Central memory CD8-positive, alpha-beta T cell (primary cell): Measurements from ENCODE around the gene ANKFN1.

ENCODE experiments used
- ATAC-seq: fragments of 150-1000 bp; cut with Tn5 transposase; replicated peaks from 2 replicates; pipeline ENCODE4 v1.10.0; 2022; ENCODE audit warnings: mild to moderate bottlenecking, moderate FRiP score, moderate number of reproducible peaks; ENCODE audit not compliant: poor library complexity, severe bottlenecking; ENCODE audit errors: extremely low read depth
- DNase-seq, 2 donors: peaks; one replicate each; pipeline ENCODE4 v3.0.0; 2021; ENCODE audit warnings: low spot score in 2 of 2
- H3K27ac Mint-ChIP-seq: one replicate; pipeline ENCODE4 v1.8.0; 2022; ENCODE audit warnings: low read depth, mild to moderate bottlenecking, moderate library complexity, mixed read lengths
- H3K27me3 Mint-ChIP-seq: one replicate; pipeline ENCODE4 v1.8.0; 2022; ENCODE audit warnings: mixed read lengths
- H3K36me3 Mint-ChIP-seq: one replicate; pipeline ENCODE4 v1.8.0; 2022; ENCODE audit warnings: mild to moderate bottlenecking, moderate library complexity, mixed read lengths; ENCODE audit not compliant: insufficient read depth
- H3K4me1 Mint-ChIP-seq: one replicate; pipeline ENCODE4 v1.8.0; 2022; ENCODE audit warnings: mixed read lengths
- H3K4me3 Mint-ChIP-seq: one replicate; pipeline ENCODE4 v1.8.0; 2022; ENCODE audit warnings: mild to moderate bottlenecking, moderate library complexity, mixed read lengths
- H3K9me3 Mint-ChIP-seq: one replicate; pipeline ENCODE4 v1.8.0; 2022; ENCODE audit warnings: mixed read lengths

Gene ANKFN1

GRCh38 chr17:56424543-56425044 lies 271.3 kb downstream of the ANKFN1 start:
- H3K27ac Mint-ChIP-seq: no peak overlapping the region
- H3K4me3 Mint-ChIP-seq: no peak overlapping the region
- H3K27me3 Mint-ChIP-seq: peaks cover 26% of the 10 kb centered on the region
- H3K36me3 Mint-ChIP-seq: no peaks in the 10 kb centered on the region
- no peaks in the 10 kb centered on the region for H3K9me3 Mint-ChIP-seq
- no peaks in the 10 kb centered on the region for H3K4me1 Mint-ChIP-seq
- ATAC-seq (no peak), DNase-seq (no peak)

DNA sequence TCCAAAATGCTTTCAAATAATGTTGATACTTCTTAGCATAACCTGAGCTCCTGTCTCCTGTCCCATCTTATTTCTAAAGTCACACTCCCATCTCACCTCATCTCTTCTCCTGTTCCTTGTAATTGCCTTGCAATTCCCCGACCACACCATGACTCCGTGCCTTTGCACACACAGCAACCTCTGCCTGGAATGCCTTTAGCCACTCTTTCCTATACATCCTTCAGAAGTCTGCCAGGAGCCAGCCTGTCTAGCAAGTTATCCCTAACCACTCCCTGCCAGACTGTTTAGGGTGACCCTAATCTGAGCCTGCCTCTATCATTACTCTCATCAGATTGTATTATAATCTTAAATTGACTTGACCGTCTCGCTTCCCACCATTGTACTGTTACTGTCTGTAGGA lies 272.2 kb downstream of the ANKFN1 start:
- Mint-ChIP-seq H3K27ac (no peak overlapping the region), H3K4me1 (no peaks in the 10 kb centered on the region), H3K27me3 (peaks cover 26% of the 10 kb centered on the region), H3K36me3 (no peaks in the 10 kb centered on the region), H3K9me3 (no peaks in the 10 kb centered on the region), H3K4me3 (no peak overlapping the region)
- no peak for ATAC-seq
- DNase-seq: no peak

- no peaks in the 10 kb centered on the region for H3K9me3 Mint-ChIP-seq
- ATAC-seq (no peak), DNase-seq (no peak)
- no peak overlapping the region for H3K4me3 Mint-ChIP-seq
- H3K27ac Mint-ChIP-seq: no peak overlapping the region
- no peaks in the 10 kb centered on the region for H3K4me1 Mint-ChIP-seq
- H3K27me3 Mint-ChIP-seq: peaks cover 26% of the 10 kb centered on the region
- no peaks in the 10 kb centered on the region for H3K36me3 Mint-ChIP-seq
Observed at GRCh38 chr17:56426901-56427300, 273.6 kb downstream of the ANKFN1 start.

GRCh38 chr17:56431736-56432135 lies 278.5 kb downstream of the ANKFN1 start:
- DNase-seq (no peak), ATAC-seq (no peak)
- Mint-ChIP-seq H3K27ac (no peak overlapping the region), H3K4me3 (no peak overlapping the region), H3K36me3 (no peaks in the 10 kb centered on the region), H3K4me1 (no peaks in the 10 kb centered on the region), H3K27me3 (peaks cover 18% of the 10 kb centered on the region), H3K9me3 (no peaks in the 10 kb centered on the region)

- H3K27me3 Mint-ChIP-seq: peaks cover 25% of the 10 kb centered on the region
- no peaks in the 10 kb centered on the region for H3K4me1 Mint-ChIP-seq
- H3K36me3 Mint-ChIP-seq: no peaks in the 10 kb centered on the region
- DNase-seq (no peak), ATAC-seq (no peak)
- H3K4me3 Mint-ChIP-seq: no peak overlapping the region
- H3K27ac Mint-ChIP-seq: no peak overlapping the region
- no peaks in the 10 kb centered on the region for H3K9me3 Mint-ChIP-seq
Observed at GRCh38 chr17:56432443-56432842, 279.2 kb downstream of the ANKFN1 start.

- Mint-ChIP-seq H3K36me3 (no peaks in the 10 kb centered on the region), H3K9me3 (no peaks in the 10 kb centered on the region), H3K27me3 (peaks cover 36% of the 10 kb centered on the region), H3K4me1 (no peaks in the 10 kb centered on the region), H3K4me3 (no peak overlapping the region), H3K27ac (no peak overlapping the region)
- no peak for ATAC-seq
- DNase-seq: no peak
Observed at GRCh38 chr17:56434610-56435009, 281.3 kb downstream of the ANKFN1 start.

DNA sequence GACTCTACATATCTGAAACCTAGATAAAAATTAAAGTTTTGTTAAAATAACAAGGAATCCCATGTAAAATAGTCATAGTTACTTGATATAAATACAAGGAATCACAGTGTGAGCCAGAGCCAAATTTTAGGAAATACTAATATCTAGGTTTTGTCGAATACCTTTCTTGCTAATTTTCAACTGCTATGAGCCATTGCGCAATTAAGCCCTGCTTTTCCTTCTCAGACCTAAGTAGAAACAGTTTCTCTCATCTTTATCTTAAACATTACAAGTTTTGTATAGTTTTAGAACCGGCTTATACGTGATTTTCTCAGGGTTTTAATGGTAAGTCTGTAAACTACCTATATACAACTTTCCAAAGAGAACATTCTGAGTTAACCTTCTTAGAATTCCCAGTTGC lies 282.9 kb downstream of the ANKFN1 start:
- Mint-ChIP-seq H3K27ac (no peak overlapping the region), H3K36me3 (no peaks in the 10 kb centered on the region), H3K9me3 (no peaks in the 10 kb centered on the region), H3K27me3 (peaks cover 36% of the 10 kb centered on the region), H3K4me1 (no peaks in the 10 kb centered on the region), H3K4me3 (no peak overlapping the region)
- no peak for ATAC-seq
- no peak for DNase-seq

GRCh38 chr17:56440419-56440818 lies 287.1 kb downstream of the ANKFN1 start:
- Mint-ChIP-seq H3K4me3 (no peak overlapping the region), H3K4me1 (no peaks in the 10 kb centered on the region), H3K36me3 (no peaks in the 10 kb centered on the region), H3K27me3 (peaks cover 22% of the 10 kb centered on the region), H3K27ac (no peak overlapping the region), H3K9me3 (no peaks in the 10 kb centered on the region)
- ATAC-seq: no peak
- DNase-seq: no peak

- Mint-ChIP-seq H3K9me3 (no peaks in the 10 kb centered on the region), H3K27me3 (peaks cover 18% of the 10 kb centered on the region), H3K4me1 (no peaks in the 10 kb centered on the region), H3K27ac (no peak overlapping the region), H3K4me3 (no peak overlapping the region), H3K36me3 (no peaks in the 10 kb centered on the region)
- DNase-seq: no peak
- ATAC-seq: no peak
Observed at GRCh38 chr17:56441308-56441707, 288.0 kb downstream of the ANKFN1 start.

GRCh38 chr17:56445692-56446411 lies 292.6 kb downstream of the ANKFN1 start:
- Mint-ChIP-seq H3K9me3 (no peaks in the 10 kb centered on the region), H3K4me3 (no peak overlapping the region), H3K36me3 (no peaks in the 10 kb centered on the region), H3K4me1 (no peaks in the 10 kb centered on the region), H3K27me3 (peaks cover 29% of the 10 kb centered on the region), H3K27ac (no peak overlapping the region)
- ATAC-seq (no peak), DNase-seq (no peak)

GRCh38 chr17:56447171-56447570 lies 293.9 kb downstream of the ANKFN1 start:
- Mint-ChIP-seq H3K27ac (no peak overlapping the region), H3K4me3 (no peak overlapping the region), H3K27me3 (peaks cover 29% of the 10 kb centered on the region), H3K36me3 (no peaks in the 10 kb centered on the region), H3K9me3 (no peaks in the 10 kb centered on the region), H3K4me1 (no peaks in the 10 kb centered on the region)
- DNase-seq (no peak), ATAC-seq (no peak)

DNA sequence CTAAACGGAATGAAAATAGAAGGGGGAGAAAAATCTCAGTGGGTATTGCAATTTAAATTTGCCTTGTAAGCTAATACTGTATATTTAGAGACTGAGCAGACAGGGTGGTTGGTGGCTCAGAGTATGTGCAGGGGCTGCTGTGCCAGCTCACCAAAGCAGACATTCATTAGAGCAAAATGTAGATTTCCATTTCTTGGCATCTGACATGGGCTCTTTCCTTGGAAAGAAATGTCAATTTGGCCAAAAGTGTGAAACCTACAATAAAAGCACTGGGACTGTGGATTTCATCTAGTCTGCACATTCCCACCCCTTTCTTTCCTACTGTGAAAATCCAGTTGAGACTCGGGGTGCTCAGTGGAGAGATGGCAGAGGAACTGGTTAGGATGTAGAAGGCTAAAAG lies 295.1 kb downstream of the ANKFN1 start:
- H3K36me3 Mint-ChIP-seq: no peaks in the 10 kb centered on the region
- DNase-seq (no peak), ATAC-seq (no peak)
- H3K4me1 Mint-ChIP-seq: no peaks in the 10 kb centered on the region
- H3K4me3 Mint-ChIP-seq: no peak overlapping the region
- no peak overlapping the region for H3K27ac Mint-ChIP-seq
- no peaks in the 10 kb centered on the region for H3K9me3 Mint-ChIP-seq
- peaks cover 32% of the 10 kb centered on the region for H3K27me3 Mint-ChIP-seq

- DNase-seq (no peak), ATAC-seq (no peak)
- no peaks in the 10 kb centered on the region for H3K36me3 Mint-ChIP-seq
- no peak overlapping the region for H3K27ac Mint-ChIP-seq
- no peaks in the 10 kb centered on the region for H3K9me3 Mint-ChIP-seq
- peaks cover 40% of the 10 kb centered on the region for H3K27me3 Mint-ChIP-seq
- H3K4me3 Mint-ChIP-seq: no peak overlapping the region
- no peaks in the 10 kb centered on the region for H3K4me1 Mint-ChIP-seq
Observed at GRCh38 chr17:56449176-56449575, 295.9 kb downstream of the ANKFN1 start.
